Measurements from ENCODE around the gene DNASE1L1.

Gene DNASE1L1

DNA sequence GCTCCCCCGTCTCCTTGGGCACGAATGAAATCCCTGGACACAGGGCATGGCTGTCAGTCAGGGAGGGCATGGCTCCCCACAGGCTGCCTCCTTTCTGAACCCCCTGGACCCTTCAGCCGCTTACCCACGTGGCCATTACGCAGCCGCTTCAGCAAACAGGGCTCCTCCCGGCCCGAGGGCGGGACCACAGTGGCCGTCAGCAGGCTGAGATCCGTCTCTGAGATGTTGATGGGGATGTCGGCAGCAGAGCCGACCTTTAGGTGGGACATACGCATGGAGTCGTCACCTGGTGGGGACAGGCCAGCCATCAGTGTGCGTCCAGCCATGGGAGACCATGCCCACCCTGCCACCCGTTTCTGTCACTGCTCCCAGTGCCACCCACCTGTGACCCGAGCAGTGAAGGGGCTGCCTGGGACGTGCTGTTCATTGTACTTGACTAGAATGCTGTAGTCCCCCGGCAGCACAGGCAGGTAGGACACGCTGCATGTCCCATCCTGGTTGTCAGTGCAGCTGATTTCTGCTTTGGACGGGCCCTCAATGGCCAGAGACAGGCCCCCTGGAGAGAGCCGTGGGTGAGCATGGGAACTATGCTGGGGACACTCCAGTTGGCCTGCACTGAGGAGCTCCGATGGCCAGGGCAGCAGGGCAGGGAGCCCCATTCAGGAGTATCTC is 55.7 kb downstream of the DNASE1L1 start:
- in situ Hi-C loops (cut with MboI; ENCODE audit: low sequenced_read_pairs): no loop called here

DNA sequence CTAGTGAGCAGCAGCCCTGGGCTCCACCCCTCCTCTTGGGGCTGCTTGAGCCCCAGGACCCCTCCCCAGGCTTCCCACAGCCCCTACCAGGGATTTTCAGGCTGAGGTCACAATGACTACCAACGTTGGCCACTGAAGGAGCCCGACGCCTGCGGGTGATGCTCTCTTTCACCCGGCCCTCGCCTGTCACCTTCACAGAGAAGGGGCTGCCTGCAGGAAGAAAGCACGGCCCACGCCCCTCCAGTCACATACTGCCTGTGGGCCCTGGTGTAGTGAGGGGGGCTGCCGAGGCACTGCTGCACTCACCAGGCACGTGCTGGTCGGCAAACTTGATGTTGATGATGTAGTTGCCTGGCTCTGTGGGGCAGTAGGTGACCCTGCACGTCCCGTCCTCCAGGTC is 56.6 kb downstream of the DNASE1L1 start:
- in situ Hi-C loops (cut with MboI; ENCODE audit: low sequenced_read_pairs): no loop called here

DNA sequence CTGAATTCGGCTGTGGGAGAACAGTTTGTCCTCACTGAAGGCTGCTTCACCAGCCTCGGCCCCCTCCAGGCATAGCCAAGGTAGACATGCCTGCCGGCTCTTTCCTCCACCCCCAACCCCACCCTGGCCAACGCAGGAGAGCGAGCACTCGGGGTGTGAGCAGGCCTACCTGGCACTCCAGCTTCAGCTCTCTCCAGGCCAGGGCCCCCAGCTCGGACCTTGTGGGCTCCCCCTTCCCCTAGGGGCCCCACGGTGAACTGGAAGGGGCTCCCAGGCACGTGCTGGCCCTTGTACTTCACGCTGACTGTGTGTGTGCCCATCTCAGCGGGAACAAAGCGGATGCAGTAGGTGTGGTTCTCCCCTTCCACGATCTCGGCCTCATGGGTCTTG is 57.0 kb downstream of the DNASE1L1 start:
- in situ Hi-C loops (cut with MboI; ENCODE audit: low sequenced_read_pairs): no loop called here
